TTC549 (cell line): Measurements from ENCODE around the gene TUBGCP5.
"Not testable (repeated sequence)": the region's sequence is repeated elsewhere in the genome, so short reads cannot be mapped to it uniquely, and the experiment has no call there.

ENCODE experiments used
- FAIRE-seq: peaks from 2 replicates; lab custom pipeline; 2012; peaks lifted over from hg19 to GRCh38; lab: Jason Lieb, UNC

The TUBGCP5 gene

GRCh38 chr15:23041736-23042135, 2.4 kb upstream of the TUBGCP5 start:
- not testable (repeated sequence) for FAIRE-seq

- no peak for FAIRE-seq
Measured at GRCh38 chr15:23039917-23040281, 530 bp upstream of the TUBGCP5 start.

- FAIRE-seq = no peak
Measured at GRCh38 chr15:23038726-23039142, 635 bp downstream of the TUBGCP5 start.

- FAIRE-seq = no peak
Measured at GRCh38 chr15:23035964-23036566, 3.3 kb downstream of the TUBGCP5 start.

- FAIRE-seq = no peak
Measured at GRCh38 chr15:23033979-23034378, 5.4 kb downstream of the TUBGCP5 start.

- FAIRE-seq = no peak
Measured at GRCh38 chr15:23026218-23026617, 13.2 kb downstream of the TUBGCP5 start.

- no peak for FAIRE-seq
Measured at GRCh38 chr15:23022156-23022555, 17.2 kb downstream of the TUBGCP5 start.

GRCh38 chr15:23014394-23015000, 24.9 kb downstream of the TUBGCP5 start:
- FAIRE-seq = no peak

GRCh38 chr15:23013681-23014080, 25.7 kb downstream of the TUBGCP5 start:
- FAIRE-seq = no peak

- not testable (repeated sequence) for FAIRE-seq
Measured at GRCh38 chr15:23012616-23013015, 26.8 kb downstream of the TUBGCP5 start.

- no peak for FAIRE-seq
Measured at GRCh38 chr15:23003736-23004135, 35.6 kb downstream of the TUBGCP5 start.

GRCh38 chr15:23002920-23003319, 36.4 kb downstream of the TUBGCP5 start:
- FAIRE-seq = no peak

GRCh38 chr15:22995795-22996194, 43.6 kb downstream of the TUBGCP5 start:
- no peak for FAIRE-seq

GRCh38 chr15:22992024-22992326, 47.4 kb downstream of the TUBGCP5 start:
- no peak for FAIRE-seq

- FAIRE-seq = no peak
Measured at GRCh38 chr15:22989576-22990477, 49.5 kb downstream of the TUBGCP5 start.

- no peak for FAIRE-seq
Measured at GRCh38 chr15:22988811-22989210, 50.6 kb downstream of the TUBGCP5 start.

- not testable (repeated sequence) for FAIRE-seq
Measured at GRCh38 chr15:22981931-22982330, 57.4 kb downstream of the TUBGCP5 start.

- no peak for FAIRE-seq
Measured at GRCh38 chr15:22981051-22981840, 58.1 kb downstream of the TUBGCP5 start.

GRCh38 chr15:22980189-22981050, 58.9 kb downstream of the TUBGCP5 start, which contains the start of gene CYFIP1:
CYFIP1 (minus strand) TSS chr15:22980368; CDS start chr15:22947285, 33,083 bp downstream.
- FAIRE-seq = no peak

GRCh38 chr15:22979238-22980188, 59.9 kb downstream of the TUBGCP5 start:
- FAIRE-seq = no peak
